Activated T-helper 1 cell treated with Interleukin-2 at 50 U/mL for 16 hours (primary cell): ENCODE data around the gene PTGIR.

Source experiments
- DNase-seq: peaks from one replicate; pipeline ENCODE4 v3.0.0-alpha.2; 2020; ENCODE audit warnings: low read depth

The PTGIR gene

GRCh38 chr19:46624958-46625661 is at the start of gene PTGIR:
Gene PTGIR, minus strand, starts transcription at chr19:46625089. Its CDS starts 864 bp downstream, at chr19:46624225.
- DNase-seq: no peak

- DNase-seq: no peak
Measured at GRCh38 chr19:46670813-46671212, 45.9 kb upstream of the PTGIR start.

- DNase-seq: no peak
Measured at GRCh38 chr19:46668662-46669061, 43.8 kb upstream of the PTGIR start.

GRCh38 chr19:46665072-46665471 is 40.2 kb upstream of the PTGIR start:
- no peak for DNase-seq

GRCh38 chr19:46661735-46662592 is 37.1 kb upstream of the PTGIR start:
- DNase-seq: peak; percentile 60

GRCh38 chr19:46661020-46661731 is 36.3 kb upstream of the PTGIR start, which contains the start of gene DACT3:
Gene DACT3, minus strand, starts transcription at chr19:46661182. Its CDS starts 118 bp downstream, at chr19:46661064.
- DNase-seq: peak; percentile 100

- no peak for DNase-seq
Measured at GRCh38 chr19:46660551-46661019, 35.7 kb upstream of the PTGIR start.

- DNase-seq: no peak
Measured at GRCh38 chr19:46660008-46660517, 35.2 kb upstream of the PTGIR start.

GRCh38 chr19:46659151-46660007 is 34.5 kb upstream of the PTGIR start:
- no peak for DNase-seq

- DNase-seq: no peak
Measured at GRCh38 chr19:46656541-46656940, 31.7 kb upstream of the PTGIR start.

- DNase-seq: no peak
Measured at GRCh38 chr19:46654621-46655152, 29.8 kb upstream of the PTGIR start.

- no peak for DNase-seq
Measured at GRCh38 chr19:46650445-46650844, 25.6 kb upstream of the PTGIR start.

GRCh38 chr19:46648961-46649960 is 24.4 kb upstream of the PTGIR start:
- DNase-seq: no peak

GRCh38 chr19:46648060-46648960 is 23.4 kb upstream of the PTGIR start:
- DNase-seq: no peak

GRCh38 chr19:46646402-46646801 is 21.5 kb upstream of the PTGIR start:
- DNase-seq: no peak

GRCh38 chr19:46644720-46645119 is 19.8 kb upstream of the PTGIR start:
- no peak for DNase-seq

GRCh38 chr19:46640656-46641055 is 15.8 kb upstream of the PTGIR start:
- no peak for DNase-seq

- DNase-seq: no peak
Measured at GRCh38 chr19:46639358-46640182, 14.7 kb upstream of the PTGIR start.
